ENCODE results near the gene UPK1B.

The UPK1B gene

DNA sequence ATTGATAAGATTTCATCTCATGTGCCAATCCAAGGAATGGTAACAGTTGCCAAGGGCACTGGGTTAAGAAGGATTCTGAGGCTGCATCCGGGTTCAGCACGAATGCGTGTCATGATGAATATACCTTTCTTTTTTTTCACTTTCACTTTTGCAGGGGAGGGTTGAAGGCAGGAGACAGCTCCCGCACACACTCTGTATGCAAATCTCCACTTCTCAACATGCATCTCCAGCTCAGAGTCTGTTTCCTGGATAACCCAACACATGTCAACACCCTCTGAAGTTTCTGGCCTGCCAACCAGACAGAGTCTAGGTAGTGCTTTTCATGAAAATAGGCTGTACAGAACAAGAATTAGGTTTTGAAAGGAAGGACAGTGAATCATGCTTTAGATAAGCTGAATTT, 45.7 kb downstream of the UPK1B start:
- no peak for TF ChIP-seq JUND (IDR thresholded peaks at IDR 0.05; ENCODE audit: low read depth)
- in situ Hi-C loops (cut with HindIII; ENCODE audit: low pct_unique_long_range_greater_than_20kb, low sequenced_read_pairs), result no loop called here
- no peak for DNase-seq (ENCODE audit: low read depth in 1 of 2, low spot score in 1 of 2)

DNA sequence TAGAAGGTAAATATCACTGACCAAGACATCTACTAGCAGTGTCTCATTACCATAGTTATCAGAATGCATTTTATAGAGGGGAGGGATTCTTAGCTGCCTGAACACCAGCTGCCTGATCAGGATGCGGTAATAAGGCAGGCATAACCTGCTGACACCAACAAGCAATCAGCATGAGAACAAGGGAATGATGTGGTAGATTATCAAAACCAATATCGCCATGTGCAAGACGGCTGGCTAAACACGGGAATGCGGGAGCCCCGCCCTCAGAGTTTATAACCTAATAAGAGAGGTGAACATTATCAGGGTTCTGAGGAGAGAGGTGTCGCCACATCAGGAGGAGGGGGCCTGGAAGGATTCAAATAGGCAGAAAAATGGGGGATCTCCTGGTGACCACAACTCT, 46.8 kb downstream of the UPK1B start:
- in situ Hi-C loops (cut with HindIII; ENCODE audit: low pct_unique_long_range_greater_than_20kb, low sequenced_read_pairs), result no loop called here
- no peak for TF ChIP-seq JUND (IDR thresholded peaks at IDR 0.05; ENCODE audit: low read depth)
- no peak for DNase-seq (ENCODE audit: low read depth in 1 of 2, low spot score in 1 of 2)

DNA sequence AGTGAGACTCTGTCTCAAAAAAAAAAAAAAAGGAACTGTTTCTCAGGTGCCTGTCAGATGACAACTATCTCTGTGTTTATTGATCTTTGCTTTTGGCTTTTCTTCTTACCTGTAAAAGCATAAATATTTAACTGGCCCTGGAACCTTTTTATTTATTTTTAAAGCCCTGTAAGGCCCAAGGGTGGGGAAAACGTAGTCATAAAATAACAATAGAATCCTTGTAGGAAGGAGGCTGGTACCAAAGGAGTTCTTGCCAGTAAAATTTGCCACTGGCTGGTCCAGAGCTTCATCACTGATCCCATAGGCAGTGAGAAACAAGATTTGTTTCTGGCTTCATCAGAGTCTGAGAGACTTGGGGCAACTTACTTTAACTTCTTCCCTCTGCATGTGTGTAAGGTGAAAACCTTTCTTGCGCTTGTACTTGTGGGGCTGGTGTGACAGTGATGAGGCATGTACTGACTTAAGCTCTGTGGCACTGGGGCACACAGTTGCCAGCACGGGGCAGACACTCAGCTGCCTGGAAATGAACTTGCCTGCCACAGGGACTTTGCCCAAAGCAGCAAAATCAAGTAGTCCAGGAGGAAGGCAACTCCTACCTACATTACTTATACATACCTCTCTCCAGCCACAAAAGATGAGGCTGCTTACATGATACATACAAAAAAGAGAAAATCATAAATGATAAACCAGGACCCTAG, 47.7 kb downstream of the UPK1B start:
- TF ChIP-seq JUND (IDR thresholded peaks at IDR 0.05; ENCODE audit: low read depth), result no peak
- in situ Hi-C loops (cut with HindIII; ENCODE audit: low pct_unique_long_range_greater_than_20kb, low sequenced_read_pairs), result no loop called here
- no peak for DNase-seq (ENCODE audit: low read depth in 1 of 2, low spot score in 1 of 2)

DNA sequence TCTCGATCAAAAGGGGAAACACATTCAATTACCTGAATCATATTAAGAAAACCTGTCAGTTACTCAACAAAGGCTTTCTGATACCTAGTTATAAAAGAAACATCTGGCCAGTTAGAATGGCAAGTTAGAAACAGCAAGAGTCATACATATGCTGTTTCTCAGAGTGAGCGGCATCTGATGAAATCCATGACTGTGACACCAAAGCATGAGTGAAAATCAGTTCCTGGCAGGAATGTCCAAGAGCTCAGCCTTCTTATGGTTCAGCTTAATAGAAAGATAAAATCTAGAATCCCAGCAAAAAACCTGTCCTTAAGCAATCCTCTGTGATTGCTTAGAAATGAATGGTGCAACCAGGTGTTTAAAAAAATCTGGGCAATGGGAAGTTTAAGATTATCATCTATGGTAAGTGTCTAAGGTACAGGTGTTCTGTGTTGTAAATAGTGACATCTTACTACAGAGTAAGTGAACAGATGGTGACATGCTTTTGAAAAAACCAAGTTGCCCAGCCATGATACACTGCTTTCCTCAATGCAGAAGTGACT, 48.5 kb downstream of the UPK1B start:
- in situ Hi-C loops (cut with HindIII; ENCODE audit: low pct_unique_long_range_greater_than_20kb, low sequenced_read_pairs), result no loop called here

DNA sequence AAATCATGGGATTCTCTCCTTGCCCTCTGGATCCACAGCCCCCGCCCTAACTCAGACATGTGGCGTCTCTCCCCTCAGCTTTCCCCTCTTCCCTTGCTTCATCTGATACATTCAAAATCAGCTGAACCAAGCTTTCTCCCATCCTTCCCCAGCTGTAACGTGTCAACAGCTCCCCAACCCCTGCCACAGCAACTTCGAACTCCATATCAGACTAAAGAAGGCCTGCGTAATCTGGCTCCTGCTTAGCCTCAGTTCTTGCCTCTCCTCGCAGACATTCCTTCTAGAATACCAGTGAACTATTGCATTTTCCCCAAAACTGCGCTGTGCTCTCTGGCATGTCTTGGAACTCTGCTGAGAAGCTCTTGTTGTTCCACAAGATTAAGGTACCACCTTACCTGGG, 49.0 kb downstream of the UPK1B start:
- no peak for TF ChIP-seq JUND (IDR thresholded peaks at IDR 0.05; ENCODE audit: low read depth)
- no peak for DNase-seq (ENCODE audit: low read depth in 1 of 2, low spot score in 1 of 2)
- in situ Hi-C loops (cut with HindIII; ENCODE audit: low pct_unique_long_range_greater_than_20kb, low sequenced_read_pairs), result no loop called here

More for the DNA sequence above, 48.5 kb downstream of the UPK1B start:
- no peak for DNase-seq (ENCODE audit: low read depth in 1 of 2, low spot score in 1 of 2)
- no peak for TF ChIP-seq JUND (IDR thresholded peaks at IDR 0.05; ENCODE audit: low read depth)

DNA sequence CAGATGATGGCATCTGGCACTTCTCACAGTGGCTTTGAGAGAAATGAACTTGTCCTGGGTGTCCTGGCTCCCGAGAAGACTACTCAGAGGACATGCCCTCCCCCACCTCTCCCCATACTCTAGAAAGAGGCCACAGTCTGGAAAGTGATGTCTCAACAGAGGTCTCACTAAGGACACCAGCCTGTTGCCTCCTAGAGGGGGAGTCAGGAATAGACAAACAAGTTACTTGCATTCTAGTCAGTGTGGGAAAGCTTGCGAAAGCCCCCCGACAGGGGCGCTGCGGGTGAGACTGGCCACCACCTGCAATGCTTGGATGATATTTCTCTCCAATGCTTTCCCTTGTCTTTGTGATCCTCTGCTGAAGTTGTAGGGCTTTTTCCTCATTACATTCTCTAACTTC, 50.1 kb downstream of the UPK1B start:
- in situ Hi-C loops (cut with HindIII; ENCODE audit: low pct_unique_long_range_greater_than_20kb, low sequenced_read_pairs), result no loop called here
- no peak for TF ChIP-seq JUND (IDR thresholded peaks at IDR 0.05; ENCODE audit: low read depth)
- no peak for DNase-seq (ENCODE audit: low read depth in 1 of 2, low spot score in 1 of 2)

DNA sequence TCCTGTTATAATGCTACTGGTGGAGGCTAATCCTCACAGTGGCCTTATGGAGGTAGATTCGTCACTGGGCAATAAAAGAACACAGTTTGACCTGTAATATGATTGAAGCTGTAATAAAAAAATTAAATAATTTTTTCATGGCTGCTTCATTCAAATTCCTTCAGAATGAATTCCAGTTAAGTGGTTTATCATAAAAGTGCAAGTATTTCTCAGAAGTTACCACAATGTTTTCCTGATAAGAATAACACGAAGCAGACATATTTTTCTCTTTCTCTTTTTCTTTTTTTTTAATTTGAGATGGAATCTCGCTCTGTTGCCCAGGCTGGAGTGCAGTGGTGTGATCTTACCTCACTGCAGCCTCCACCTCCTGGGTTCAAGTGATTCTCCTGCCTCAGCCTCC, 51.7 kb downstream of the UPK1B start:
- no peak for TF ChIP-seq JUND (IDR thresholded peaks at IDR 0.05; ENCODE audit: low read depth)
- in situ Hi-C loops (cut with HindIII; ENCODE audit: low pct_unique_long_range_greater_than_20kb, low sequenced_read_pairs), result no loop called here

DNA sequence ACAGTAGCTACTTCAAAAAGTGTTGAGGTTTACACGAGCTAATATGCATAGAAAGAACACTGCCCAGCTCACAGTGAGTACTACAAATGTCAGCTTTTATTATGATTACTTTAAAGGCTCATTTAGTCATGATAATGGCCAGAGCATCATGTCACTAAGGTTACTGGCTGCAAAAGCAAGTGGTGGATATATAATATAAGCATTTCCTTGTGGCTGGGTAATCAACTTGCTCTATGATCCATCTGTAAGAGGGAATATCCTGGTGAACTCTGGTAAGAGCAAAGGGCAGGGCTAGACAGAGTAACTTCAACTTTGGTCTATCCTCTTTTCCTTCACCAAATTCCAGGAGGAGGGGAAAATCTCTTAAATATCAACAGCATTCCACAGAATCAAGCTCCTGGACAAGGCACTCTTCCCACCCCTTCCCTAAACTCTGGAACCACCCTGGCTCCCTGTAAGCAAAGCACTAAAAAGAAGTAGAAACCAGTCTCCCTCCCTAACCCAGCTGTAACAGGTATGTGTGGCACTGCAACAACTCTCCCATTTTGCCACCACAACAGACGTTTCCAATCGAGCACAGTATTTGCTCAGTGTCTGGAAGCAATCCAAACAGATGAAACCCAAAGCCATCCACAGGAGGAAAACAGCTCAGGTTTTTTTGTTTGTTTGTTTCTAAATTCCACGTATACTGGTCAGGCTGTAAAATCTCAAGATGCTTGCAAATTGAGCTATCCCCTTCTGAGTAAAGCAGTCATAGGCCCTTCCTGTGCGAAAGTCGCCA, 53.9 kb downstream of the UPK1B start:
- TF ChIP-seq JUND (IDR thresholded peaks at IDR 0.05; ENCODE audit: low read depth), result no peak
- in situ Hi-C loops (cut with HindIII; ENCODE audit: low pct_unique_long_range_greater_than_20kb, low sequenced_read_pairs), result no loop called here
- DNase-seq (ENCODE audit: low read depth in 1 of 2, low spot score in 1 of 2), result no peak

More for the DNA sequence above, 51.7 kb downstream of the UPK1B start:
- no peak for DNase-seq (ENCODE audit: low read depth in 1 of 2, low spot score in 1 of 2)

DNA sequence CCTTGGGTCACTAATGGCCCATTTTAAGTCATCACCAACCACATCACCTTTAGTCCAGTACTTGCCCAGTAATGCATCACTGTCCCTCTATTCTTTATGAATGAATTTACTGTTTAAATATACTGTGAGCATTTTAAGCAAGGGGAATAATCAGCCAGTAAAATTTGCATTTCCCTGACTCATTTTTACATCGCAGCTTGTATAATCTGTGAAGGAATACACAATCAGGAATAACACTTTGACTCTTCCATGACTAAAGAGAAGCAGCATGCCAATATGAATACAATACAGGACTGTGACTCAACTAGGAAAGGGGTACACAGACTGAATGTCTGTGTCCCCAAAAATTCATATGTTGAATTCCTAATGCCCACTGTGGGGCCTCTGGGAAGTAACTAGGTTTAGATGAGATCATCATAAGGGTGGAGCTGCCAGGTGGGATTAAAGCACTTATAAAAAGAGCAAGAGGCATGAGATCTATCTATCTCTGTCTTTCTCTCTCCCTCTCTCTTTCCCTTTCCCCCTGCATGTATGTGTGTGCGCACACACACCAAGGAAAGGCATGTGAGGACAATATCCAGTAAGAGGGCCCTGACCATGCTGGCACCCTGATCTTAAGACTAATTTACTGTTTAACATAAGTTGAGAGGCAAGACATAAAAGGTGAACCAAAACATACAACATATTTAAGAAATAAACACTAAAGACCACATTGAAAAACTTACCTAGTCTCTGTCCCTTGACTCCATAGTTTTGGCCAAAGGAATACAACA, 55.2 kb downstream of the UPK1B start:
- in situ Hi-C loops (cut with HindIII; ENCODE audit: low pct_unique_long_range_greater_than_20kb, low sequenced_read_pairs), result no loop called here
- no peak for DNase-seq (ENCODE audit: low read depth in 1 of 2, low spot score in 1 of 2)
- TF ChIP-seq JUND (IDR thresholded peaks at IDR 0.05; ENCODE audit: low read depth), result no peak

DNA sequence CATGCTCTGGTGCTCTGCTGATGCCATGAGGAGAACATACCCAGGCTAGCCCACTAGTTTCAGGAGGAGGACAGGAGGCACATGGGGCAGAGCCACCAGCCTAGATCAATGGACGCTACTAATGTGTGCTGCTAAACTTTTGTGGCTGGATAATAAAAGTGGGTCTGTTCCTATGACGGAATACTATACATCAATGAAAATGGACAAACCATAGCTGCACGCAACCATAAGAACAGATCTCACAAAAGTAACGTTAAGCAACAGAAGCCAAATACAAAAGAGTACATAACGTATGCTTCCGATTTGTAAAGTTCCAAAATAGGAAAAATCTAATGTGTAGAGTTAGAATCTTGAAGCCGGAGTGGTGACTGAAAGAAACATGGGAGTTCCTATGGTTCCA, 55.8 kb downstream of the UPK1B start:
- TF ChIP-seq JUND (IDR thresholded peaks at IDR 0.05; ENCODE audit: low read depth), result no peak
- DNase-seq (ENCODE audit: low read depth in 1 of 2, low spot score in 1 of 2), result no peak
- in situ Hi-C loops (cut with HindIII; ENCODE audit: low pct_unique_long_range_greater_than_20kb, low sequenced_read_pairs), result no loop called here

DNA sequence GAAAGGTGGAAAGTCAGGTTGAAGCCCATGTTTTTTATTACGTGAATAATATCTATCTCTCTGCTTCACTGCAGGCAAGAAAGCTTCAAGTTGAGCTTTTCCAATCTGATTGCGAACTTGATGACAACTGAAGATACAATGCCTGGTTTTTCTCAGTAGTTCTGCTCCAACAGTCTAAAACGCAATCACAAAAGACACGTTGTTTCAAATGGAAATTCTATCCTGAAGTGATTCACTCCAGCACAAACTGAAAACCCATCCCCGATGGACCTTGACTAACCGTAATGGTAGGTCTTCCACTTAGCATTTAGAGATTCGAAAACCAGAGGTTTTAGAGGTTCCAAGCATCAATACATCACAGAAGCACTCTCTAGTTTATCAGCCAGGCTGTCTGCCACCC, 56.7 kb downstream of the UPK1B start:
- no peak for TF ChIP-seq JUND (IDR thresholded peaks at IDR 0.05; ENCODE audit: low read depth)
- no peak for DNase-seq (ENCODE audit: low read depth in 1 of 2, low spot score in 1 of 2)
- in situ Hi-C loops (cut with HindIII; ENCODE audit: low pct_unique_long_range_greater_than_20kb, low sequenced_read_pairs), result no loop called here

DNA sequence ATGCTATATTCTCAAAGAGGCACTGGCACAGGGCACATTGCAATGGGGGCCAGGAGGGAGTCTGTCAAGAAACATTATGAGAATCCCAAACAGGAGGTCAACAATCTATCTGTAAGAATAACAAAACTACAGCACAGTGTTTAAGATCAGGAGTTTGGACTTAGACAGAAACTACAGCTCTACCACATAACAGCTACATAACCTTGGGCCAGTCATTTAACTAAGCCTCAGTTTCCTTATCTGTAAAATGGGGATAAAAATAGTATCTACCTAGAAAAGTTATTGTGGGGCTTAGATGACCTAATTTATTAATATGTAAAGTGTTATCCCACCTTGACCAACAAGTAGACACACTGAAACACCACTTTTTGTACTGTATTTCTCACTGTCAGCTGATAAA, 57.3 kb downstream of the UPK1B start:
- in situ Hi-C loops (cut with HindIII; ENCODE audit: low pct_unique_long_range_greater_than_20kb, low sequenced_read_pairs), result no loop called here
- no peak for DNase-seq (ENCODE audit: low read depth in 1 of 2, low spot score in 1 of 2)
- TF ChIP-seq JUND (IDR thresholded peaks at IDR 0.05; ENCODE audit: low read depth), result no peak

DNA sequence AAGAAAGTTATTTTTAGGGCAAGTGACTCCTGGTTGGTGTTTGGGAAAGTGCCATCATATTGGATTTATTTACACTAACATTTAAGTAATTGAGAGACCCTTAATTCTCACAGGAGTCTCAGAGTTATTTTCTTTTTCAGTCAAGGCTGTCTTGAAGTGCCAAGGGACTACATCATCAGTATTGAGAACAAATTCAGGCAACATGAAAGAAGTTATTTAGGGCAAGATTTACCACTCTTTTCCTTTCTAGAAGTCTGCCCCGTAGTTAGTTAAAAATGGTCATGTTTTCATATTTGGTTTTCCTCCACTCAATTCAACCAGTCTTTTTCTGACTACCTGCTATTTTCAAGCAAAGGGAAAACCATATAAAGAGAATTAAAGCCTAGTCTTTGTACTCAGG, 61.2 kb downstream of the UPK1B start:
- no peak for DNase-seq (ENCODE audit: low read depth in 1 of 2, low spot score in 1 of 2)
- in situ Hi-C loops (cut with HindIII; ENCODE audit: low pct_unique_long_range_greater_than_20kb, low sequenced_read_pairs), result no loop called here
- no peak for TF ChIP-seq JUND (IDR thresholded peaks at IDR 0.05; ENCODE audit: low read depth)
